Measurements from ENCODE around the gene NCOA7.

Gene NCOA7

GRCh38 chr6:125790358-125791150, at the start of gene NCOA7:
Gene NCOA7 (plus strand): TSS chr6:125790960. CDS start chr6:125815355, 24,395 bp downstream.
- peak; percentile 81 for DNase-seq

GRCh38 chr6:125741336-125741735, 49.4 kb upstream of the NCOA7 start:
- DNase-seq = no peak

GRCh38 chr6:125742024-125742423, 48.7 kb upstream of the NCOA7 start:
- no peak for DNase-seq

GRCh38 chr6:125742464-125743120, 48.2 kb upstream of the NCOA7 start:
- no peak for DNase-seq

- no peak for DNase-seq
Measured at GRCh38 chr6:125743604-125744003, 47.2 kb upstream of the NCOA7 start.

GRCh38 chr6:125745281-125746018, 45.3 kb upstream of the NCOA7 start:
- DNase-seq = no peak

- DNase-seq = no peak
Measured at GRCh38 chr6:125746019-125746414, 44.7 kb upstream of the NCOA7 start.

GRCh38 chr6:125746731-125747588, 43.8 kb upstream of the NCOA7 start:
- peak; percentile 18 for DNase-seq

GRCh38 chr6:125747589-125748405, 43.0 kb upstream of the NCOA7 start:
- no peak for DNase-seq

- no peak for DNase-seq
Measured at GRCh38 chr6:125748406-125749172, 42.2 kb upstream of the NCOA7 start.

GRCh38 chr6:125749173-125749864, 41.4 kb upstream of the NCOA7 start, which contains the start of gene HEY2:
Gene HEY2 (plus strand): TSS chr6:125749632. CDS start chr6:125749777, 145 bp downstream.
- peak; percentile 81 for DNase-seq

- no peak for DNase-seq
Measured at GRCh38 chr6:125749865-125750691, 40.7 kb upstream of the NCOA7 start.

GRCh38 chr6:125750692-125751333, 39.9 kb upstream of the NCOA7 start:
- no peak for DNase-seq

GRCh38 chr6:125751334-125751916, 39.3 kb upstream of the NCOA7 start:
- no peak for DNase-seq

- DNase-seq = no peak
Measured at GRCh38 chr6:125752773-125753172, 38.0 kb upstream of the NCOA7 start.

- DNase-seq = peak; percentile 22
Measured at GRCh38 chr6:125753218-125753936, 37.4 kb upstream of the NCOA7 start.

- DNase-seq = no peak
Measured at GRCh38 chr6:125753937-125754259, 36.9 kb upstream of the NCOA7 start.

- no peak for DNase-seq
Measured at GRCh38 chr6:125754566-125754965, 36.2 kb upstream of the NCOA7 start.
